ENCODE measurements around the gene PLOD1. TPM values are rescaled to one million over a fixed set of nuclear protein-coding genes. Genes with fewer than 3 reads are reported as not detected.

PLOD1 gene
- total and polyA plus RNA-seq, 2 donors (not counting 1 experiment from before 2014, with no cell fraction given): 210 to 278 TPM

DNA sequence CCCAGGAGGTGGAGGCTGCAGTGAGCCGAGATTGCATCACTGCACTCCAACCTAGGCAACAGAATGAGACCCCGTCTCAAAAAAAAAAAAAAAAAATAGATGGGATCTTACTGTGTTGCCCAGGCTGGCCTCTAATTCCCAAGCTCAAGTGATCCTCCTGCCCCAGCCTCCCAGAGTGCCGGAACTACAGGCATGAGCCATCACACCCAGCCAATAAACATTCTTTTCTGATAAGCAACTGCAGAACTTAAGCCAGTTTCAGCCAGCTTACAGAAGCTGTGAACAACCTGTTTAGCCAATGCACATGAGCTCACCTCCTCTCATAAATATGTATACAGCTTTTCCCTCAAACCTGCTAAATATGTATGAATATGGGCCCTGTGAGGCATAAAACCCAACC, 81.7 kb downstream of the PLOD1 start:
- no peak overlapping the region for H2AFZ ChIP-seq (ENCODE audit: low read length)
- no peaks in the 10 kb centered on the region for H3K9me3 ChIP-seq (ENCODE audit: control insufficient read depth, insufficient read depth, low read depth, low read length)
- TF ChIP-seq EZH2 (IDR thresholded peaks at IDR 0.05; ENCODE audit: low read length, missing control alignments): no peak
- TF ChIP-seq, protein P1, sequence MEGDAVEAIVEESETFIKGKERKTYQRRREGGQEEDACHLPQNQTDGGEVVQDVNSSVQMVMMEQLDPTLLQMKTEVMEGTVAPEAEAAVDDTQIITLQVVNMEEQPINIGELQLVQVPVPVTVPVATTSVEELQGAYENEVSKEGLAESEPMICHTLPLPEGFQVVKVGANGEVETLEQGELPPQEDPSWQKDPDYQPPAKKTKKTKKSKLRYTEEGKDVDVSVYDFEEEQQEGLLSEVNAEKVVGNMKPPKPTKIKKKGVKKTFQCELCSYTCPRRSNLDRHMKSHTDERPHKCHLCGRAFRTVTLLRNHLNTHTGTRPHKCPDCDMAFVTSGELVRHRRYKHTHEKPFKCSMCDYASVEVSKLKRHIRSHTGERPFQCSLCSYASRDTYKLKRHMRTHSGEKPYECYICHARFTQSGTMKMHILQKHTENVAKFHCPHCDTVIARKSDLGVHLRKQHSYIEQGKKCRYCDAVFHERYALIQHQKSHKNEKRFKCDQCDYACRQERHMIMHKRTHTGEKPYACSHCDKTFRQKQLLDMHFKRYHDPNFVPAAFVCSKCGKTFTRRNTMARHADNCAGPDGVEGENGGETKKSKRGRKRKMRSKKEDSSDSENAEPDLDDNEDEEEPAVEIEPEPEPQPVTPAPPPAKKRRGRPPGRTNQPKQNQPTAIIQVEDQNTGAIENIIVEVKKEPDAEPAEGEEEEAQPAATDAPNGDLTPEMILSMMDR (conservative IDR thresholded peaks at IDR 0.05 in 1 of 2, IDR thresholded peaks at IDR 0.05 in 1 of 2; ENCODE audit: low read depth in 1 of 2, low read length in 2 of 2): no peak
- peaks cover 11% of the 10 kb centered on the region for H3K36me3 ChIP-seq (ENCODE audit: control insufficient read depth, insufficient read depth, low read length)
- H3K79me2 ChIP-seq (ENCODE audit: control insufficient read depth, insufficient read depth, low read length): peaks cover 6% of the 10 kb centered on the region
- no peak overlapping the region for H3K9ac ChIP-seq (ENCODE audit: insufficient read depth, low read length)
- H3K27ac ChIP-seq (ENCODE audit: insufficient read depth, low read length): no peak overlapping the region
- H3K27me3 ChIP-seq (ENCODE audit: control insufficient read depth, insufficient read depth, low read length): no peaks in the 10 kb centered on the region
- no peaks in the 10 kb centered on the region for H4K20me1 ChIP-seq (ENCODE audit: control insufficient read depth, extremely low read depth, insufficient read depth, low read length)
- no peaks in the 10 kb centered on the region for H3K4me1 ChIP-seq (ENCODE audit: control insufficient read depth, extremely low read depth, insufficient read depth, low read length)
- no peak overlapping the region for H3K4me3 ChIP-seq (replicated peaks in 1 of 4; ENCODE audit: control extremely low read depth in 1 of 4, insufficient read depth in 1 of 4, low read depth in 3 of 4, low read length in 4 of 4)
- DNase-seq (ENCODE audit: low read depth in 2 of 2): no peak
- H3K4me2 ChIP-seq (ENCODE audit: extremely low read depth, insufficient read depth, low read length): no peak overlapping the region

DNA sequence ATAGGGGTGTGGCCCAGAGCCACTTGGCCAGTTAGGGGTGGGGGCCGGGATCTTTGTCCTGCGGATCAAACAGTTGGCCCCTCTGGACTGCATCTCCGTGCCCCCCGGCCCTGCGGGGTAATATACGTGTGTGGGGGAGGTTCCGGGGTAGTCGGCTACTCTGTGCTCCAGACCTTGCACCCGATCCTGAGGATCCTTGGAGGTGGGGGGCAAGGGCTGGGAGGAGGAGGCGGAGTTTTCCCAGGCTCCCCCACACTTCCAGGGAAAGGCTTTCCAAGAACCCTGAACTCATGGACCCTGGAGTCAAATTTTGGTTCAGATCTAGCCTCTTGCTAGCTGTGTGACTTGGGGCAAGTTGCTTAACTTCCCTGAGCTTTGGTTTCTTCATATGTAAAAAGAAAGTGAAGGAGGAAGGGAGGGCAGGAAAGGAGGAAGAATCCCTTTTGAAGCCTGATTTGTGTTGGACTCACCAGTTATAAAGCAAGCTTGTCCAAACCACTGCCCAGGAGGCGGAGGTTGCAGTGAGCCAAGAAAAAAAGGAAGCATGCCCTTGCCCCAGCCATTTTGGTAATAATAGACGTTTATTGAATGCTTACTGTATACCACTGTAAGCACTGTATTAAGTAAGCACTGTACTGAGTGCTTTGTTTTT, 85.5 kb downstream of the PLOD1 start:
- Histone ChIP-seq H3K27me3 (ENCODE audit: control insufficient read depth, insufficient read depth, low read length) (no peaks in the 10 kb centered on the region), H3K9ac (ENCODE audit: insufficient read depth, low read length) (peak overlapping the region; percentile 75), H3K4me2 (ENCODE audit: extremely low read depth, insufficient read depth, low read length) (peak overlapping the region; percentile 93), H3K27ac (ENCODE audit: insufficient read depth, low read length) (peak overlapping the region; percentile 63), H2AFZ (ENCODE audit: low read length) (peak overlapping the region; percentile 76), H3K9me3 (ENCODE audit: control insufficient read depth, insufficient read depth, low read depth, low read length) (no peaks in the 10 kb centered on the region), H3K79me2 (ENCODE audit: control insufficient read depth, insufficient read depth, low read length) (peaks cover 8% of the 10 kb centered on the region), H3K4me3 (replicated peaks in 1 of 4; ENCODE audit: control extremely low read depth in 1 of 4, insufficient read depth in 1 of 4, low read depth in 3 of 4, low read length in 4 of 4) (peak overlapping the region; percentile 67 to 93 (median 82)), H3K36me3 (ENCODE audit: control insufficient read depth, insufficient read depth, low read length) (peaks cover 14% of the 10 kb centered on the region), H4K20me1 (ENCODE audit: control insufficient read depth, extremely low read depth, insufficient read depth, low read length) (no peaks in the 10 kb centered on the region), H3K4me1 (ENCODE audit: control insufficient read depth, extremely low read depth, insufficient read depth, low read length) (no peaks in the 10 kb centered on the region)
- peak in 1 of 2 donors; percentile 11 for DNase-seq (ENCODE audit: low read depth in 2 of 2)
- TF ChIP-seq EZH2 (IDR thresholded peaks at IDR 0.05; ENCODE audit: low read length, missing control alignments): no peak
- TF ChIP-seq, protein P1 (conservative IDR thresholded peaks at IDR 0.05 in 1 of 2, IDR thresholded peaks at IDR 0.05 in 1 of 2; ENCODE audit: low read depth in 1 of 2, low read length in 2 of 2): no peak

DNA sequence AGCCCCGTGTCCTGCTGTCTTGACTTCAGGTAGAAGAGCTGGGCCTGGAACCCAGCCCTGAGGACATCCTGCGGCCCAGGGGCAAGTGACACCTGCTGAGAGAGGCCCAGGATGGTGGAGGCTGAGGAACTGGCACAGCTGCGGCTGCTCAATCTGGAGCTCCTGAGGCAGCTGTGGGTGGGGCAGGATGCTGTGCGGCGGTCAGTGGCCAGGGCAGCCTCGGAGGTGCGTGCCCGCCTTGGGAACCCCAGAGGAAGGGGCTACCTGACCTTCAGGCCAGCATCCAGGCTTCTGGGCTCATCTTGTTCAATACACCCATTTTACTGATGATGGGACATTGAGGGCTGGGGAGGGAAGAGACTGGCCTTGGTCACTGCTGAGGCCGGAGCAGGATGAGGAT, 87.1 kb downstream of the PLOD1 start:
- no peak overlapping the region for H2AFZ ChIP-seq (ENCODE audit: low read length)
- no peak for DNase-seq (ENCODE audit: low read depth in 2 of 2)

More for the DNA sequence above, 87.1 kb downstream of the PLOD1 start:
- no peak overlapping the region for H3K9ac ChIP-seq (ENCODE audit: insufficient read depth, low read length)
- no peak overlapping the region for H3K4me3 ChIP-seq (replicated peaks in 1 of 4; ENCODE audit: control extremely low read depth in 1 of 4, insufficient read depth in 1 of 4, low read depth in 3 of 4, low read length in 4 of 4)
- H4K20me1 ChIP-seq (ENCODE audit: control insufficient read depth, extremely low read depth, insufficient read depth, low read length): no peaks in the 10 kb centered on the region
- no peaks in the 10 kb centered on the region for H3K27me3 ChIP-seq (ENCODE audit: control insufficient read depth, insufficient read depth, low read length)
- H3K9me3 ChIP-seq (ENCODE audit: control insufficient read depth, insufficient read depth, low read depth, low read length): no peaks in the 10 kb centered on the region
- H3K79me2 ChIP-seq (ENCODE audit: control insufficient read depth, insufficient read depth, low read length): peaks cover 8% of the 10 kb centered on the region
- H3K4me1 ChIP-seq (ENCODE audit: control insufficient read depth, extremely low read depth, insufficient read depth, low read length): no peaks in the 10 kb centered on the region
- no peak overlapping the region for H3K27ac ChIP-seq (ENCODE audit: insufficient read depth, low read length)
- H3K4me2 ChIP-seq (ENCODE audit: extremely low read depth, insufficient read depth, low read length): no peak overlapping the region
- H3K36me3 ChIP-seq (ENCODE audit: control insufficient read depth, insufficient read depth, low read length): peaks cover 17% of the 10 kb centered on the region
- TF ChIP-seq, protein P1 (conservative IDR thresholded peaks at IDR 0.05 in 1 of 2, IDR thresholded peaks at IDR 0.05 in 1 of 2; ENCODE audit: low read depth in 1 of 2, low read length in 2 of 2): no peak
- no peak for TF ChIP-seq EZH2 (IDR thresholded peaks at IDR 0.05; ENCODE audit: low read length, missing control alignments)
